ENCODE measurements around the gene ATP10A.
"Not testable (repeated sequence)": the region's sequence is repeated elsewhere in the genome, so short reads cannot be mapped to it uniquely, and the experiment has no call there.

The ATP10A gene

DNA sequence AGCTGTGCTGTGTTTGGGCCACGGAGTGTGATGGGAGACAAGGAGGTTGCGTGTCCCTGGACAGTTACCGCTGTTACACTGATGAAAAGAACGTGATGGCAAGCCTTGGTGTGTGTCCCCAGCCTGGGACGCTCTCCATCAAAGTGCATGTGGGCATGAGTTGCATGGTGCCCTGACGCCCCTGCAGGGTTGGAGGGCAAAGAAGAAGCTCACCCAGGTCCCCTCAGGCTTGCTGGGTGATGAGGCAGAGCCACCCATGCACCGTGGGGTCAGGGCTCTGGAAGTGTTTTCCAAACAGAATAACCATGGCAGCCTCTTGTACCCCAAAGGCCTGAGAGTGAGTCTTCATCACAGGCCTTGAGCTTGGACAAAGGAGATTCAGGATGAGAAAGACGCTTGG lies 189.2 kb downstream of the ATP10A start:
- no peak for DNase-seq

DNA sequence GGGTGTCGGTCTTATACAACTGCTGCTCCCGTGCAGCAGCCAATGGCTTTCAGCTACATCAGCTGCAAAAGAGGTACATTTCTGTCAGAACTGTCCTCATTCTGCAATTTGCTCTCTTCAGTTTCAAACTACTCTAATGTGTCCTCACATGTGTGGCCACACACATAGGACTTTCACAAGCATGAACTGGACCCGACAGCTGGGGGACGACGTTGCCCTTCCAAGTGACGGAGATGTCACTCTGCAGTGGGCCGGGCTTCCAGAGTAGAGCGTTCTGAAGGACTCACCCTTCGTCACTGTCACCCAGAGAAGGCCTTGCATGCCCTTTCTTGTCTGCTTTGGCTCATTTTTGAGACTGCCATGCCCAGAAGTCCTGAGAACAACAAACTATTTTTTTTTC lies 189.8 kb downstream of the ATP10A start:
- no peak for DNase-seq

- DNase-seq, result no peak
These were observed 192.0 kb downstream of the ATP10A start for GRCh38 chr15:25671132-25671531.

DNA sequence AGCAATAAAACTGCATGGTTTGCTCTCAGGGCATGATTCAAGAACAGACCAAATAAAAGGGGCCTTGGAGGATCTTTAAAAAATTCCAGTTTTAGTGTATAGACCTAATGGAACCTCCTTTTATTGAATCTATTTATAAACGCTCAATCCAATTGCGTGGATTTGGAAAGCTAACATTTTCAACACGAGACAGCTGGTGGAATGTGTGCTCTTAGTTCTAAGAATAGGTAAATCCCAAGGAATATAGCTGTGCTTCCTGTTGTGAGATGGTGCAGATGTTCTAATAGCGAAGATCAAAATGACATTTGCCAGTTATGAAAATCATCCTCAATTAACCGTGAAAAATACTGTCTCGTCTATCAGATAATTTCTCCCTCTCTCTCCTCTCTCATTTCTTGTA lies 192.5 kb downstream of the ATP10A start:
- no peak for DNase-seq

DNA sequence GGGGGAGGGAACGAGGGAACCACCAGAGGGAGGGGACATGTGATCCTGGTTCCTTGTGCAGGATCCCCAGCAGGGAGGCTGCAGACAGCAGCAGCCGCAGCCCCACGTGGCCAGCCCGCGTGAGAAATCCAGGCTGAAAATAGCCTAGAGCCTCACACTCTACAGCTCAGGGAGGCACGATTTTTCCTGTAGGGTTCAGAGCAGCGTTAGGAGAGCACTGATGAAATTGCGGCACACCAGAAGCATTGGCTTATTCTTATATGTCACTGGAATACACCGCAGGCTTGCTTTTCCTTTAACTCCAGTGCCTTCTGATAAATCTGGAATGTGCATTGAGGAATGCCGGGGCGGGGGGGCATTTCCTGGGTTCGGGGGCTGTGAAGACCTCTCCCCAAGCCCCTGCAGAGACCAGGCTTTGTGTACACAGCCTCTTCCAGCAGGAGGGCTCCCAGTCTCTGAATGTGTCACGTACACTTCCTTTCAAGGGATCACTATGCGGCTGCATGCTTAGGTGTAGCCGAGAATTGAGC lies 193.0 kb downstream of the ATP10A start:
- DNase-seq, result no peak

DNA sequence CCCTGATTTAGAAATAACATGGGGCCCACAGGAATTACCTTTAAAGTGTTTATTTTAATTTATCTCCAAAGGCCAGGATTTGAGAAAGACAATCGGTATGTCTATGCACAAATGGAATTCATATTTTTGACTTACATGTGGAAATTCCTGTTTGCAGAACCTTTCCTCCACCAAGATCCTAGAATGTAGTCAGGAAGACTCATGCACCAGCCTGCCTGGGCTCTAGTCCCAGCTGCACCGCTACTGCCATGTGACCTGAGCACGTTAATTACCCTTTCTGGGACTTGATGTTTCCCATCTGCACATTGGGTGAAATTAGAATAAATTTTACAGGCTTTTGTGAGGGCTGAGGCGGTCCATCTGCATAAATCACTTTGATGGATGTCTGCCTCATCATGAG lies 194.2 kb downstream of the ATP10A start:
- DNase-seq, result no peak

DNA sequence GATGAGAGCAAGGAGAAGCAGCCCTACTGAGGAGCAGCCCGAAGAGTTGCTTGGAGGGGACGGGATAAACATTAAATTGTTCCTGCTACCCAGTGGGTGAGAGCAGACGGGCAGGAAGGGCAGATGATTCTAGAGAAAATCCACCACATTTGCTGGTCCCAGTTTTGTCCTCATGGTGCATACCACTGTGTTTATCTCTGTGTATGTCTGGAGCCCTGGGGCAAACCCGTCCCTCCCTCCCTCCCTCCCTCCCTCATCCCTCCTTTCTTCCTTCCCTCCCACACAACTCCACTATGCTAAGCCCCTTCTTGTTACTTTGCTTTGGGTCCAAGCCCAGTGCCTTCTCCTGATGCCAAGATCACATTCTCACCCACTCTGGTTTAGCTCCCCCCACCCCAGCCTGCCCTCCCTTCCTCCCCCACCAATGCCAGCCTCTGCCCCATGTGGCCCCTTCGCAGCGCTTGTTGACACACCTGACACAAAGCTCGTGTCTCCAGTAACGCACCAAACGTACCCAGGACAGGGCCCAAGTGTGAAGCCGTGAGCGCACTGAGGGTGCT lies 194.8 kb downstream of the ATP10A start:
- no peak for DNase-seq

GRCh38 chr15:25667829-25668228 lies 195.3 kb downstream of the ATP10A start:
- no peak for DNase-seq

DNA sequence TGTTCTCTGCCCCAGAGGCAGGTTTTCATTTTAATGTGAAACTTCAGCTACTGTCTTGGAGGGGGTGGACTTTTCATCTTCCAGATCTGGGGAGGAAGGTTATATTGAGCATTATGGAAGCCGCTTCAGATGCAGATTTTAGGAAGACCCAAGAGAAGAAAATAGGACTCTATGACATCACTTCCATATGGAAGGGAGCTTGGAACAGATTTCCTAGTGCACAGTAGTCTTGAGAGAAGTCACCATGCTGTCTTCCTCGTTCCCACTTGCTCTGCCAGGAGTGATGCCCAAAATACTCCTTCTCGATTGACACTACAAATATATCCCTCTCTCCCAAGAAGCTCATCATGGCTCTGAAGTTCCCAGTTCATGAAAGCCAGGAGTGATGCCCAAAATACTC lies 197.2 kb downstream of the ATP10A start:
- no peak for DNase-seq

GRCh38 chr15:25664761-25665160 lies 198.4 kb downstream of the ATP10A start:
- DNase-seq, result no peak

DNA sequence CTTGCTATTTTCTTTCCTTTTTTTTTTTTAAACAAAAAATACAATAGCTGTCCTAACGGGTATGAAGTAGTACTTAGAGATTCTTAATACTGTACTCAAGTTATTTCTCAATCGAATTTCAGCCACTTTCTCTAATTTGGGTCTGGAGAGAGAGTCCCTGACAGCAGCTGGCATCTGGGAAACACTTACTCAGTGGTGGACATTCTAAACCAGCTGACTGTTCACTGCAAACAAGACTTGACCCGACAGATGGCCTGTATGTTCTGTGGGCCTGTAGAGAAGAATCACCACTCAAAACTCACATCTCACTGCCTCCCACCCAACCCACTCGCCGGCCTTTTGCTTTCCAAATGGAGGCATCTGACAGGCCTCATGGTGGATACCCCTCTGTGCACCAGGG lies 199.6 kb downstream of the ATP10A start:
- no peak for DNase-seq

DNA sequence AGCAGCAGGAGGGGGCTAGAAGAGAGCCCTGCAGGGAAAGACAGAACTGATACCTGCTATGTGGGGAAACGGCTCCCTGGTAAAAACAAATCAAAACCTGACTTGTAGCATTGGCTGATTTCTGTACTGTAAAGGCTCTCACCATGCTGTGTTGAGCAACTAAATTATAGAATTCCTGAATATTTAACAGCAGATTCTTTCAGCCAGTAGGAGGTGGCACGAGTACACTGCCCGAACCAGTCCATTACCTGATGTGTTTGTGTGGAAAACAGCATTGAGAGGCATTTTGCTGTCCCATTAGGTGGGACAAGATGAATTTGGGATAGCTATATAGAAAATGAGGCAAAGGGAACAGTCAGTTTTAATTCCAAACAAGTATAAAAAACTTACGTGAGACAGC lies 201.2 kb downstream of the ATP10A start:
- DNase-seq, result no peak

- no peak for DNase-seq
These were observed 203.9 kb downstream of the ATP10A start for GRCh38 chr15:25659251-25659650.

DNA sequence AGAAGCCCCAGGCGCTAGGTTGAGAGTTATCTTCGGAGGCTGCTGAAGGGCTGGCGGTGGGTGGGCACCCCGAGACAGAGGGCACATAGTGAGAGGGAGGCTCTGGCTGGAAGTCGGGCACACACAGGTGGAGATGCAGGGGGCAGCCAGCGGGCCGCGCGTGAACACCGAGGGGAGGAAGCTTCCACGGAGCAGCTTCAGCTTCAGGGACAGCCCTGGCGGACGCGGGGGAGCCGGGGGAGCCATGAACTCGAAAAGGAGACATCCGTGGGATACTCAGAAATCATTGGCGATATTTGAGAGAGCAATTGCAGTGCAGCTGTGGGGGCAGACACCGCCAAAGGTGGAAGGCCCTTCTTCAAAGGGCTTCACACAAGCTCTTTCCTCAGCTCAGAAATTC lies 204.6 kb downstream of the ATP10A start:
- no peak for DNase-seq

DNA sequence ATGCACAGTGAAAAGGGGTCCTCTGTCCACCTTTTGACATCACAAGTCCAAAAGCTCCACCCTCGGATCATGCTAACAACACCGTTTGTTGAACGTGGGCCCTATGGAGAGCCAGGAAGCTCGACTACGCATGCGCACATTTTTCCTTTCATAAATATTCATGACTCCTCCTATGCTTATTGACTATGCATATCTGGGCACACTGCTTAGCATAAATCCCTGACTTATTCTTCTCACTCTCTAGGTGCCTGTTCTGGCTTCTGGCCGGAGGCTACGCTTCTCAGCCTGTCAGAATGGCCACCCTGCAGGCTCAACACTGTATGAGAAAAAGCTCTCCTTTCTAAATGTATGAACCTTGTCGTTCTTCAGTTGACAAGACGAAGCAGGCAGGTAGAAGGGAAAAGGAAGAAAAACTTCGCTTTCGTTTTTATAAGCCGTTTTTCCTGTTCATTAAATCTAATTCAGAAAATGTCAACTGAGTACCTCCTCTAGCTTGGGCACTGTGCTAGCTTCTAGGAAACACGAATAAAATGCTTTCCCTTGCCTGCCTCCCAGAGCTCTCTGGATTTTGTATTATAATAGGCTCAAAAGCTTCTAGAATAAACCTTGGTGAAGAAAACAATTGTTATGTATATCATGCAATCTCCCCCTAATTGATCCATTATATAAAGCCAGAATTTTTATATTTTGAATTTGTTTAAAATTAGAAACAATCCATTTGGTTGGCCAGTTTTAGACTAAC lies 207.7 kb downstream of the ATP10A start:
- DNase-seq, result no peak

GRCh38 chr15:25653371-25653770 lies 209.8 kb downstream of the ATP10A start:
- DNase-seq, result no peak

GRCh38 chr15:25652704-25653103 lies 210.4 kb downstream of the ATP10A start:
- no peak for DNase-seq

DNA sequence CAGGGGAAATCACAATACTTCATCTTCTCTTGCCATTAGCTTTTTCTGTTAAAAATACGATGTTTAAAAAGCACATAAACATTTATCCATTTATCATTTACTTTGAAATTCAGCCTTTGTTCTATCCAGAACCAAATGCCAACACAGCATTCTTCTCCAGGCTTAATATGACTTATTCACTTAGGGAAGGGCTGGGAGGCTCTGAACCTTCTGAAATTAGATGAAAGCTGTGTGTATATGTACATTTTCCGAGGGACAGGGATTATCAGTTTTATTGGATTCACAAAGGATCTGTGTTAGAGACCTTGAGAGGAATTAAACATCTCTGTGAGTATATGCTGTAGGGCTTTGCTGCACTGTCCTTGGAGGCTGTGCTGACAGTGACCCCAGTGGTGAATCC lies 213.7 kb downstream of the ATP10A start:
- DNase-seq, result no peak

- no peak for DNase-seq
These were observed 220.0 kb downstream of the ATP10A start for GRCh38 chr15:25643120-25643519.

GRCh38 chr15:25641762-25642161 lies 221.4 kb downstream of the ATP10A start:
- no peak for DNase-seq

DNA sequence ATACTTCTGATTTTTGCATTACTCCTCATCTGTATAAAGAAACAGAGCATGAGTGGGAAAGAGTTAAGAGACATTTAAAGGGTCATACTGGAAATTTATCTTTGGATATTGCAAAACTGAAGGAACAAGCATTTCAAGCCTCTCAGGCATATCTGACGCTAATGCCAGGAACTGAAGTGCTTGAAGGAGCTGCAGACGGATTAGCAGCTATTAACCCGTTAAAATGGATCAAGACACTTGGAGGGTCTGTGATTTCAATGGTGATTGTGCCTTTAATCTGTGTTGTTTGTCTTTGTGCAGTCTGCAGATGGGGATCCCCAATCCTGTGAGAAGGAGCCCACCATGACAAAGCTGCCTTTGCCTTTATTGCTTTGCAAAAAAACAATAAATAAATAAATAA lies 221.8 kb downstream of the ATP10A start:
- DNase-seq, result no peak

GRCh38 chr15:25640959-25641358 lies 222.2 kb downstream of the ATP10A start:
- not testable (repeated sequence) for DNase-seq

DNA sequence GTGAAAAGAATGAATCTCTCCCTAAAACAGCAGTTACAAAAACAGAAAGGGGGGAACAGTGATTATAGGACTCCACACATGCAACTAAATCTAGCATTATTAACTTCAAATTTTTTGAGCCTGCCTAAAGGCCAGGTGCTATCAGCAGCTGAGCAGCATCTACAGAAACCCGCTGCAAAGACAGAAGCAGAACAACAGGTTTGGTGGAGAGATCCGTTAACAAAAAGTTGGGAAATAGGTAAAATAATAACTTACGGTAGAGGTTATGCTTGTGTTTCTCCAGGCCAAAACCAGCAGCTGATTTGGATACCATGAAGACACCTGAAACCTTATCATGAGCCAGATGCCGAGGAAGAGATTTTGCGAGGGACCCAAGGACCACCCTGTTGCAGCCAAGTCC lies 222.7 kb downstream of the ATP10A start:
- no peak for DNase-seq

DNA sequence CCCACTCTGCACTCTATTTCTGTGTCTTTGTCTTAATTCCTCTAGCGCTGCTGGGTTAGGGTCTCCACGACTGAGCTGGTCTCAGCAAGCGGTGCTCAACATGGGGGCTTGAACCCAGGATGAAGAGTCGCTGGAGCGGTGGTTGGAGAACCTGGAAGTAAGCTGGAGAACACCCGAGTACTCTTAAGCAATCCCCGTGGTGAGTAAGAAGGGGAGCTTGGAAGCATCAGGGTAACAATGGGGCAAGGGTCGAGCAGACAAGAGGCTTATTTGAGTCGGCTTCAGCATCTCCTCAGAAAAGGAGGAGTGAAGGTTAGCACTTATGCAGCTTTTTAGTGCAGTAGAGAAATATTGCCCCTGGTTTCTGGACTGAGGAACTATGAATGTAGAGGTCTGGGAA lies 226.6 kb downstream of the ATP10A start:
- DNase-seq, result not testable (repeated sequence)

- no peak for DNase-seq
These were observed 227.9 kb downstream of the ATP10A start for GRCh38 chr15:25635191-25635590.
